H1 (cell line): ENCODE results near the gene HOXB6.
A peak's percentile ranks its signal among the peaks of the same experiment; 100 is the strongest.

ENCODE experiments used
- POLR2A ChIP-seq, 2 experiments: IDR thresholded peaks; 1 replicate in 1 of 2; 2 replicates in 1 of 2; pipeline ENCODE4 v1.6.1; 2011; ENCODE audit warnings: low read depth in 2 of 2, low read length in 2 of 2, mild to moderate bottlenecking in 2 of 2; ENCODE audit errors: control extremely low read depth in 1 of 2
- POLR2AphosphoS5 ChIP-seq: IDR thresholded peaks from 2 replicates; pipeline ENCODE4 v1.6.1; 2011; ENCODE audit warnings: low read depth, low read length
- SUZ12 ChIP-seq: fragments of 200-600 bp; sonication (generic); IDR thresholded peaks from 2 replicates; pipeline ENCODE4 v1.6.1; 2012; ENCODE audit warnings: mild to moderate bottlenecking, inconsistent platforms, low read length, moderate library complexity, mixed read lengths
- TF ChIP-seq, protein P1 (sequence below), 3 experiments: IDR thresholded peaks; 1 replicate in 2 of 3; 2 replicates in 1 of 3; pipeline versions ENCODE4 v1.5.1 to v1.6.1; 2011; ENCODE audit warnings: low read length in 3 of 3, mild to moderate bottlenecking in 3 of 3, inconsistent platforms in 2 of 3, low read depth in 1 of 3, moderate library complexity in 1 of 3; ENCODE audit not compliant: insufficient read depth in 1 of 3; ENCODE audit errors: control extremely low read depth in 1 of 3
- TF ChIP-seq, protein P2 (sequence below): IDR thresholded peaks from 2 replicates; pipeline ENCODE4 v1.6.1; 2012; ENCODE audit warnings: inconsistent platforms

DNA sequence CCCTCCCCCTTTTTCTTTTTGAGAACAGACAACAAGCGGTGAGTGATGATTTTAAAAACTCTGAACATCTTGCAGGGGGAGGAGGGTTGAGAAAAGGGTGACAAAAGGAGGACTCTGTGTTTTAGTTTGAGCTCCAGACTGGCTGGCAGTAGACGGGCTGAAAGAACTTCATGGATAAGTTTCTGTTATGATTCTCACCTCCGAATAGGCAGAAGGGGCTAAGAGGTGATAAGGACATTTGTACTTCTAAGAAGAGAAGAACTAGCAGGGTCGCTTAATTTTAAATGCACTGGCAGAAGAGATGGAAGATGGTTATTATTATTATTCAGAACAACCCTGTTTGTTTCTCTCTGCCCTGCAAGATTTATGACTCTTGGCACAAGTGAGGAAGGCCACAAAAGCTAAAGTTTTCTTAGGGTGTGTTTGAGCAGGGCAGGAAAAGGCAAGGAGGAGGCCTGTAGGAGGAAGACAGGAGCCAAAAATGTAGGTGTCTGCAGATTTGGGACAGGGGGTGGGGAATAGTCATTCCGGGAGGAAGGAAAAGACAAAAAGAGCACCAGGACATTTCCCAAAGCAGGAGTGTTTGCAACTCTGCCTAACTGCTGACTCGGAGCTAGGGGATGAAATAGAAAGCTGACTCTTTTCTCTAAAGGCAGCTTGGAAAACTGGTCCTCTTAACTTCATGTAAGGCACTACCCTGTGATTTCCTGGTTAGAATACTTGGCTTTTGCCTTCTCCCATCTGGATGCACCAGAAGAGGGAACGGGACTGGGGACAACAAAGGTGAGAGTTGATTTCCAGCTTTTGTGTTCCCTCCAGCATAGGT lies 48.0 kb downstream of the HOXB6 start:
- TF ChIP-seq, protein P1, sequence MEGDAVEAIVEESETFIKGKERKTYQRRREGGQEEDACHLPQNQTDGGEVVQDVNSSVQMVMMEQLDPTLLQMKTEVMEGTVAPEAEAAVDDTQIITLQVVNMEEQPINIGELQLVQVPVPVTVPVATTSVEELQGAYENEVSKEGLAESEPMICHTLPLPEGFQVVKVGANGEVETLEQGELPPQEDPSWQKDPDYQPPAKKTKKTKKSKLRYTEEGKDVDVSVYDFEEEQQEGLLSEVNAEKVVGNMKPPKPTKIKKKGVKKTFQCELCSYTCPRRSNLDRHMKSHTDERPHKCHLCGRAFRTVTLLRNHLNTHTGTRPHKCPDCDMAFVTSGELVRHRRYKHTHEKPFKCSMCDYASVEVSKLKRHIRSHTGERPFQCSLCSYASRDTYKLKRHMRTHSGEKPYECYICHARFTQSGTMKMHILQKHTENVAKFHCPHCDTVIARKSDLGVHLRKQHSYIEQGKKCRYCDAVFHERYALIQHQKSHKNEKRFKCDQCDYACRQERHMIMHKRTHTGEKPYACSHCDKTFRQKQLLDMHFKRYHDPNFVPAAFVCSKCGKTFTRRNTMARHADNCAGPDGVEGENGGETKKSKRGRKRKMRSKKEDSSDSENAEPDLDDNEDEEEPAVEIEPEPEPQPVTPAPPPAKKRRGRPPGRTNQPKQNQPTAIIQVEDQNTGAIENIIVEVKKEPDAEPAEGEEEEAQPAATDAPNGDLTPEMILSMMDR (IDR thresholded peaks at IDR 0.05; ENCODE audit: control extremely low read depth in 1 of 3, insufficient read depth in 1 of 3, low read depth in 1 of 3, low read length in 3 of 3), result no peak
- TF ChIP-seq POLR2AphosphoS5 (no peak), SUZ12 (peak; percentile 34; the same call in 1 of the 2 replicates), POLR2A (IDR thresholded peaks at IDR 0.05; ENCODE audit: control extremely low read depth in 1 of 2, low read depth in 2 of 2, low read length in 2 of 2) (no peak)
- TF ChIP-seq, protein P2, sequence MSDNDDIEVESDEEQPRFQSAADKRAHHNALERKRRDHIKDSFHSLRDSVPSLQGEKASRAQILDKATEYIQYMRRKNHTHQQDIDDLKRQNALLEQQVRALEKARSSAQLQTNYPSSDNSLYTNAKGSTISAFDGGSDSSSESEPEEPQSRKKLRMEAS, result no peak
